HG03159 (cell line): ENCODE data around the gene NAT8L.

ENCODE experiments used
- ATAC-seq: cut with Tn5 transposase; IDR thresholded peaks from one replicate; pipeline ENCODE4 v1.9.1; 2021; ENCODE audit warnings: mild to moderate bottlenecking, moderate library complexity; ENCODE audit not compliant: unreplicated experiment

NAT8L gene

DNA sequence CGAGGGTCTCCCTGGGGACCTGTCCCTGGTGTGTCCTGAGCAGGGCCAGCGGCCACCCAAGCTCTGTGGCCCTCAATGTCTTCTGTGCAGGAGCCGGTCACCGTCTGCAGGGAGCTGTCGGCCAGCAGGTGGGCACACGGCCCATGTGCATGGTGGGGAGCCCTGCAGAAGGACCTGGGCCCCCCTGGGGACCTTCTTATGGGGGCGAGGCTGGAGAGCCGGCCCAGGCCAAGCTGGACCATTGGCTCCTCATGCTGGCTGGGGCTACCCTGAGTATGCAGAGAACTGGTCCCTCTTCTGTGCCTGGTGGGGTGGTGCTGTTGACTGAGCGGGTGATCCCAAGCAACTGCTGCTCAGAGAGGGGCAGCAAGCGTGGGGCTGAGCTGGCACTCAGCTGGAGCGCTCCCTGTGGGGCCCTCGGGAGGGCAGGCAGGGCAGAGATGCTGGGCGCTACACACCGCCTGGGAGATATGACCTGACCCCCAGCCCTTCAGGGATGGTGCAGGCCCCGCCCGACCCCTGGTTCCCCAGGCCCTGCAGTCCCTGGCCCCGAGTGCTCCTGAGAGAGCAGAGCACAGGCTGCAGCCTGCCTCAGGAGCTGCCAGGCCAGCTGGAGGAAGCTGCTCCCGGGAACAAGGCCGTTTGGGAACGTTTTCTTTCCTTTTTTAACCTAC lies 14.8 kb downstream of the NAT8L start:
- ATAC-seq, result no peak

DNA sequence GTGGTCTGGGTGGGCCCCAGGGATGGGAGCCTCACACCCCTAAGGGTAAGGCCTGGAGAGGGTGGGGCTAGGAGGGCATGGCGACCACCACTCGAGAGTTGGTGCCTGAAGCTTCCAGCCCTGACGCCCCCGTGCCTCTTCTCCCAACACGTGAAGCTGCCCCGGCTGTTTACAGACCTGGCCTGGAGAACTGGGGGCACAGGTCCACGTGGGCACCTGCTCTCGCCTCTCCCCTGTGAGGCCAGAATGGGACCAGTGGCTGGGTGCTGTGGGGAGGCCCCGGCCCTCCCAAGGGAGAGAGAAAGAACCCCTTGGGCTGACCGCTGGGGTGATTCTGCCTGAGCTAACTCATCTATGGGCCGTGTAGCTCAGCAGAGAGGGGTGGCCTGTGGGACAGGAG lies 15.5 kb downstream of the NAT8L start:
- no peak for ATAC-seq

DNA sequence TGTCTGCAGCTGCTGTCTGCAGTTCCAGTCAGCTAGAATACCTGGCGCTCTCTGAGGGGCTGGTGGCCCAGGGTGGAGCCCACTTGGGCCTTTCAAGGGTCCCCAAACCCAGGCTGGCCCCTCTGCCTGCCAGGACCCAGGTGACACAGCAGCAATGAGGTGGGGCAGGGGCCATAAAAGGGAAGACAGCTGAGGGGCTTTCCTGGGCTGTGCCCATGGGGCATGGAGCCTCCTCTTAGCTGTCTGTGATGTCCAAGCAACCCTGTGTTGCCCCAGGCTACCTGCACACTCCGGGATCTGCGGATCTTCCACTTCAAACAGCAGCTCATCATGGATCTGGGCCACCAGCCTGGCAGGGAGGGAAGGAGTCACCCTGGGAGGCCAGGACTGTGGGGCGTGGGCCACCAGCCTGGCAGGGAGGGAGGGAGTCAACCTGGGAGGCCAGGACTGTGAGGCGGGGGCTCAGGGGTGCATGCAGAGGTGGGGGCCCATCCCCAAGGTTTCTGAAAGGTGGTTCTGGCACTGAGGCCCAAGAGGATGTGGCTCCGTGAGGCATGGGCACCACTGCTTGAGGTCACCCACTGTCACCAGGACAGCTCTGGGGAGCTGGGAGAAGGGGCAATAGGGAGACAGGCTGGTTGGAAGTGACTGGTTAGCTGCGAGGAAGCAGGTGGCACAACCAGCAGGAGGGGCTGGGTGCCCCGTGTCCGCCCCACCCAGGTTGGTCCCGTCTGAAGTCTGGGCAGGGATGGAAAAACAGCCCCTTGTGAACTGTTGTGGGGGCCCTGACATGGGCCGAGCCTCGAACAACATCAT lies 16.3 kb downstream of the NAT8L start:
- no peak for ATAC-seq

DNA sequence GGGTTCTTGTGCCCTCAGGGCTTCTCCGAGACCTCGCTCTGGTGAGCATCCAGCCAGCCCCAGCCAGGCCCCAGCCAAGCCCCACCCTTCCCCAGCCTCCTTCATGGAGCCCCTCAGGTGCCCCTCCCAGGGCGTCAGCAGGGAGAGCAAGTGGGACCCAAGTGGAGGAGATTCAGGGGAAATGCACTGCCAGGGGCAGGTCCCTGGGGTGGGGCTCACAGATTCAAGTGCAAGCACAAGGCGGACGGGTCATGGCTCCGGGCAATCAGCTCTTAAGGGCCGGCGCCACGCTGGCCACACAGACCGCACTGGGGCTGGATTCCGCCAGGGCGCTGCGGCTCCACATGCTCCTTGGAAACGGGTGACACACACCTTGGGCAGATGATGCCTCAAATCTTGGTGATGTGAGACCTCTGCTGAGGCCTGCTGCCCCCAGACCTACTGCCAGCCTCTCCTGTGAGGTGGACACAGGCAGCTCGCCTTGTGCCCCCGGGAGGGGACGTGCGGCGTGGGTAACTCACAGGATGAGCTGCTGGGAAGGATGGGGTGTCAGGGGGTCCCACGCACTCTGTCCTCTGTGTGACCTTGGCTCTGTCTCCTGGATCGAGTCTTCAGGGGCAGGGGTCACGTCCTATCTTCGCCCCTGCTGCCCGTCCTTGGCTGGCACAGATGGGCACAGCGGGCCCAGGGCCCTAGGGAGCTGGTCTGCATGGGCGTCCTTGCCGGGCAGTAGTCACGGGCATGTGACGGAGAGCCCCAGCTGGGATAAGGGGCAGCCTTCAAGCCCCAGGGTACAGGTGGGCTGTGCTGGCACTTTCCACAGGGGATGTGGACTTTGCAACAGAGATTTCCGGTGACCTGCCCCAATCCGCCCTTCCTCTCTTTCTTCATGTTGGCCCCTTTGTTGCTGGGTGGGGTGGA lies 17.1 kb downstream of the NAT8L start:
- ATAC-seq, result no peak

DNA sequence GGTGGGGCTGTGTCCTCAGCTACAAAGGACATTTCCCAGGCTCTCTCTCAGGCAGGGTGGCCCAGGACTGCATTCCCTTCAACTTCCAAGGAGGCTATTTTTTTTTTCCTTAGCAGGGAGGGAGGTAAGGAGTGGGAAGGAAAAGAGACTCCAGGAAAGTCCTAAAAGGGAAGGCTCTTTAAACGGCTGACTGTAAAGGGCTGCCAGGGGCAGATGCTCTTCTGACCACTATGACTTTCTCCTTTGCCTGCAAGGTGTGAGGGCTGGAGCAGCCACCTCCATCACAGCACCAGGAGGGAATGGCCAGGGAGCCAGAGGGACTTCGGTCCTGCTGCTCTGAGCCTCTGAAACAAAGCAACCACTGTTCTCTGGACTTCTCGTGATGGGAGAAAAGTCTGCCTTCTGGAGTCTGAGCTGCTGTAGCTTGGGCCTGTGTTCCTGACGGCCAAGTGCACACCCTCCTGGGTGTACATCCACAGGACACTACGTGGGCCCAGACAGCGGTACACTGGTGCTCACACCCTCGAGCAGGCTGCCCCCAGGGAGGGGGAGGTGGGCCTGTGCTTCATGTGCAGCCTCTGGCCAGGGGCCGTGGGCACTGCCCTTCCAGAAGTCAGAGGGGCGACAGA lies 17.9 kb downstream of the NAT8L start:
- no peak for ATAC-seq

DNA sequence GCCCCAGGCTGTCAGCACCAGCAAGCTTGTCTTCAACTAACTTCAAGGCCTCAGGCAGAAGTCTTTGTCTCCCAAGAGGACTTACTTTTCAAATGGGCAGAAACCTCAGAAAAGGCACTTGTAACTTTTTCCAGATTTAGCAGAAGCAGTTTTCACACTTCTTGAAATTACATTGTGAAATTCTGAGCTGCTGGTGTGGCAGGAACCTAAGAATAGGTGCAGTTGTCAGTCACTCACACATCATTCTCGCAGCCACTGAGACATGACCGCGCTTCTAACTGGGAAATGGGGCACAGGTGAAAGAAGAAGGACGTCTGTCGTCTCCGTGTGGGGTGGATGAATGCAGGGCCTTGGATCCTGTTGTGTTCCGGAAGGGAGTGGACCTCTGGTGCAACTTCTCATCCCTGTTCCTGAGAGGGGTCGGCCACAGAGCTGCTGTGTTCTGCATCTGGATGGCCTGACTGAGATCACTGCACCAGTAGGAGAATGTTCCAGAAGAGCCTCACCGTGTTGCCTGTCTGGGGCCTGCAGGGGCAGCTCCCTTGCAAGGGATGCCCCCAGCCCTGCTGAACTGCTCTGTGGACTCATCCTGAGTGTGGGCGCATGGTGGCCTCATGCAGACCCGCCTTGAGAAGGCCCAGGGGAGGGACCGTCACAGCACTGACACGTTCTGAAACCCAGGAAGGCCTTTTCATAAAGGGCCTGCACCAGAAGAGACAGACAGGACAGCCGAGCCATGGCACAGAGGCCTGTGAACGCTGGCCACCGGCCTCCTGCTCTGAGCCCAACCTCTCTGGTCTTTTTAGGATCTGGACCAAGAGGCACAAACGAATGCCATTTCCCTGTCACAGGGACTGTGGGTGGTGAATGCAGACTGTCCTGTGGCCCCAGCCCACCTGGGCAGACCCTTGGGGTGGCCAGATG lies 18.7 kb downstream of the NAT8L start:
- ATAC-seq, result no peak

DNA sequence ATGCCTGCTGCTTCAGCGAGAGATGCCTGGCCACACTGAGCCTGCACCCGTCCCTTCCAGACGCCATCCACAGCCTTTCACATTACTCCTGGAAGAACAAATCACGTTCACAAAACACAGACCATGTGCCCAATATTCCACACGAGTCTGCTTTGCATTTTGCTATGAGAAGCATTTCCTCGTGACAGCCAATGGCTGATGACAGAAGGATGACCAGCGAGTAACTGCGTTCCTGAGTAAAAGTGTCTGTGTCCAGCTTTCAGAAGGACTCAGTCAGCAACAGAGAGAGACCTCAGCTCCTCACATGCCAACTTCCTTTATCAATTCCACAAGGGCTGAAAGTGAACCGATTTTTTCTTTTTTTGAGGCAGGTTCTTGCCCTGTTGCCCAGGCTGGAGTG lies 19.5 kb downstream of the NAT8L start:
- no peak for ATAC-seq

DNA sequence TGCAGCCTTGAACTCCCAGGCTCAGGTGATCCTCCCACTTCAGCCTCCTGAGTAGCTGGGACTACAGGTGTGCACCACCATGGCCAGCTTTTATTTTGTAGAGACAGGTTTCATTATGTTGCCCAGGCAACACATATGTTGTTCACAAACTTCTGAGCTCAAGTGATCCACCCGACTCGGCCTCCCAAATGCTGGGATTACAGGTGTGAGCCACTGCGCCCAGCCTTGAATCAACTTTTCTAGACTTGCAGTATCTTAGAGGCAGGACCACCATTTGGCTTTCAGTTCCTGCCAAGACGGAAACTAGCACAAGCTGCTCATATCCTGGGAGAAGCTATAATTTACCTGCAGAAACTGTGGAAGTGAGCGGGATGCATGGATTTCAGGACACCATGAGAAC lies 19.9 kb downstream of the NAT8L start:
- no peak for ATAC-seq

DNA sequence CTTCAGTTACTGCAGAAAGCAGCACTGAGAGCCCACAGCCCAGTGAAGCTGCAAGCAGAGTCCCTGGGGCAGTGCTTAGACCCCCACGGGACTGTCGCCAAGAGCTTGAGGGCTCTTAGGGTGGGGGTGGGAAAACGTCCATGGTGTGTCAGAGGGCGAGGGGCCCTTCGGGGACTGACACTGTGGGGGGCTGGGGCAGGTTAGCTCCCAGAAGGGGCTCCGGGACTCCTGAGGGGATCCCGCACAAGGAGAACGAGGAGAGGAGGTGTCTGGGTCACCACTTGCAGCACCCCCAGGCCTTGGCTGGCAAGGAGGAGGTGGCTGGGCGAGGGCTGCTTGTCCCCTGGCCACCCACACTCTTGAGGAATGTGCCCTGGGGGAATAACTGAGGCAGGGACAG lies 20.8 kb downstream of the NAT8L start:
- ATAC-seq, result no peak

DNA sequence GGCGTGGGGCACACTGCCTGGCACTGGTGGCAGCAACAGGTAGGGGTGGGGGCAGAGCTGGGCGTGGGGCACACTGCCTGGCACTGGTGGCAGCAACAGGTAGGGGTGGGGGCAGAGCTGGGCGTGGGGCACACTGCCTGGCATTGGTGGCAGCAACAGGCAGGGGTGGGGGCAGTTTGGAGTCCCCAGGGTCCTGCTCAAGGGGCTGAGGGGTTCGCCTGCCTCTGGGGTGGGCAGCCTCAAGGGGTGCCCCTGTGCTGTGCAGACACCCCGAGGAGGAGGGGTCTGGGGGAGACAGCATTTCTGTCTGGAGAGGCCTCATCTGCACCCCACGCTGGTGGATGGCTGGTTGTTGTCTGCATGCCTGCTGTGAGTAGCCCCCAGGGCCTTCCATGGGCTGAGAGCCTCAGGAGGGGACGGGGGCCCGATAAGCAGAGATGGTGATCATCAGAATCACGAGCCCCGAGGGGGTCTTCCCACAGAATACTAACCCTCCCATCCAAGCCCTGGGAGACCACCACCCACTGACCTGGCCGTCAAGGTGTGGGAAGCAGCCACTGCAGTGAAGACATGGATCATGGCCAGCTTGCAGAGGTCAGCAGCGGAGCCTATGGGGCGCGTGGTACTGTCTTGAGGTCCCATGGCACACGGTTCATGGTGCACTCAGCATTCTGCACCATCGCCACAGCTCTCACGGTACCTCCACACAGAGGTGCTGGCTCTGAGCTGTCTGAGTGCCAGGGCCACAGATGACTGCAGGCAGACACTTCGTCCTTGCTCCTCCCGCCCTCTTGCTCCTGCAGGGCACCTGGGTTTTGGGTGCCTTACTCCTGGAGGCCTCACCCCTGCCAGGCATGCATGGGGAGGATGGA lies 21.5 kb downstream of the NAT8L start:
- no peak for ATAC-seq

DNA sequence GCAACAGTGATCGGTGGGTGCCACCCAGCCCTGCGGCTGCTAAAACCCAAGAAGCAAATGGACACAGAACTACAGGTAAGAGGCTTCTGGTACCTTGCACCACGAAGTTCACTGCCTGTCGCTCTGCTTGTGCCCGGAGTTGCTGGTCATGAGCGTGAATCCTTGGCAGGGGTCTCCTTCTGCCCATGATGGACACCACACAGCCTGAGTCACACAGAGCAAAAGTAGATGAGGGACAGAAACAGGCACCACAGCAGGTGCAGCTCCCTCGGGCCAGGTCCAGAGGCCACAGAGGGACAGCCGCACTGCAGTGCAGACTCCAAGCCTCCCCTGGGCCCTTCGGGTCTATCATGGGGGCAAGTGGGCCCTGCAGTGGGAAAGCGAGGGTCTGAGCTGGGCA lies 22.4 kb downstream of the NAT8L start:
- ATAC-seq, result no peak

DNA sequence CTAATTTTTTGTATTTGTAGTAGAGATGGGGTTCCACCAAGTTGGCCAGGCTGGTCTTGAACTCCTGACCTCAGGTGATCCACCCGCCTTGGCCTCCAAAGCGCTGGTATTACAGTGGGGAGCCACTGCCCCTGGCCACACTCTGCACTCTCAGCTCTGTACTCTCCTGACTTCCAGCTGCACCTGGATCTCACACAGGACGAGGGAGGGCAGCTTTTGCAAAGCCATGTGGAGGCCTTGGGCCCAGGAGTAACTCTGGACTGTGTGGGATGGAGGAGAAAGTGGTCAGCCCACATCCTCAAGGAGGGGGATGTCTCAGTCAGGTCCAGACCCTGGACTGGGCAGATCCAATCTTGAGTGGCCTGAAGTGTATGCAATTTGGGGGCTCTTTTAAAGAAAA lies 23.0 kb downstream of the NAT8L start:
- no peak for ATAC-seq

DNA sequence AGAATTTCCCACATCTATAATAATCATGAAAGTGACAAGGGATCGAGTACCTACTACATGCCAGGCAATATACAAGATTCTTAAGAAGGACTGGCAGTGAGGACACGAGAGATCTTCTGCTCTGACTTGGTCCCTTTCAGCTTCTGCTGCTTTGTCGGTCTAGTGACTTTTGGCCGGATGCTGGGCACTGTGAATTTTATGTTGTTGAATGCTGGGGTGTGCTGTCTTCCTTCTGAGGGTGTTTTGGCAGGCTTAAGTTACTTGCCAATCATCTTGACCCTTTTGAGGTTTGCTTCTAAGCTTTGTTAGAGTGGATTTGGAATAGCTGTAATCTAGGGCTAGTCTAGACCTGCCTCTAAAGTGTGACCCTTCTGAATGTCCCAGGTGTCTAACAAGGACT lies 23.5 kb downstream of the NAT8L start:
- ATAC-seq, result no peak

DNA sequence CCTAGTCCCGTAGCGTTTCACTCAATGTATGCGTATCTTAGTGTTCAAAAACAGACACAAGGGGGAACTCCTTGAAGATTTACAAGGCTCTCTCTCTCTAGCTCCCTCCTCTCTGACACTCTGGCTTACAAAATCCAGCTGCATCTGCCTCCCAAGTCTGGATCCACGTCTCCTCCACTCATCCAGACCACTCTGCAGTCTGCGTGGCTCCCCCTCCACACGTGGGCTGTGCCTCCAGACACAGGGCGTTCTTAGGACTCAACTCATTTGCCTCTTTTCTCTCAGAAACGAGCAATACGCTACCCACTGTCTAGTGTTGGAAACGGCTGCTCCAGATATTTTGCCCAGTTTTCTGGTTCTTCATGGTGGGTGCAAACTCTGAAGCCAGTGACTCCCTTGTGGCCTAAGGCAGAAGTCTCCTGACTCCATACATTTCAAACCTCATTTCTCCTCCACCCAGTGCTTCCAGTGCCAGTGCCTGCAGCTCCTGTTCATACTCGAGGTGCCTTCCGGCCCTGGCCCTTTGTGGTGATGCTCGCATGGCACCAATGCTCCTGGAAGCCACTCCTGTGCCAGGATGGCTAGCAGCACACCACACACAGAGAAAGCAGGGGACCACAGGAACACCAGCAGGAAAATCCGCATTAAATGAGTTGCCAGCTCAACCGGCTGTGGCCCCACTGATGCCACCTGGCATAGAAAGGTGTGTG lies 24.1 kb downstream of the NAT8L start:
- ATAC-seq, result no peak

DNA sequence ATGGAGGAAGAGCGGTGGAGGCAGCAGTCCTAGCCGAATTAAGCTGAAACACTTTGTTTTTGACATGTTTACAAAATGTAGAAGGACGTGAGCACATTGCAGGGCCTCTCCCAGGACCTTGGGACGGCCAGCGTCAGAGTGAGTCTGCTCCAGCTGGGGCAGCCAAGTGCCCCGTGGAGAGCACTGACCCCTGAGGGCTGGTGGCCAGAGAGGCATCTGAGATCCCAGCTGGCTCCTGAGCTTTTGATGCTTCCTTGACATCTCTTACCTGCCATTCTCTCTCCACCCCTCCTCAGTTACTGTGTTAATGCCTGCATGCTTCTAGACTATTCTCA lies 24.7 kb downstream of the NAT8L start:
- no peak for ATAC-seq

DNA sequence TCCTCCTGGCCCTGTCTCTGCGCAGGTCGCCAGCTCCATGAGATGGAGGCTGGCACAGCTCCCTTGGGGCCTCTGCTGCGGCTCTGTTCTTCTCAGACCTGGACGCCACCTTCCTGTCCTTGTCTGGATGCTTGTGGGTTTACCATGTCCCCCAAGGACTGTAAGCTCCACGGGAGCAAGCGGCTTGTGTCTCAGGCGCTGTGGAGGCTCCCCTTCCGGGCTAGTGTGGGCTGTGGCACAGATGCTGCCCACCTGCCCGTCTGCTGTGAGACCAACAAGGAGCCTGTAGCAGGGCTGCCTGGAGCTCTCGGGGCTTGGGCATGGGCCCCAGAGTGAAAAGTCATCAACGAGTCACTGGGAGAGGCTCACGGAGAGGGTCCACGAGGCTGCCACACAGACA lies 25.2 kb downstream of the NAT8L start:
- no peak for ATAC-seq

DNA sequence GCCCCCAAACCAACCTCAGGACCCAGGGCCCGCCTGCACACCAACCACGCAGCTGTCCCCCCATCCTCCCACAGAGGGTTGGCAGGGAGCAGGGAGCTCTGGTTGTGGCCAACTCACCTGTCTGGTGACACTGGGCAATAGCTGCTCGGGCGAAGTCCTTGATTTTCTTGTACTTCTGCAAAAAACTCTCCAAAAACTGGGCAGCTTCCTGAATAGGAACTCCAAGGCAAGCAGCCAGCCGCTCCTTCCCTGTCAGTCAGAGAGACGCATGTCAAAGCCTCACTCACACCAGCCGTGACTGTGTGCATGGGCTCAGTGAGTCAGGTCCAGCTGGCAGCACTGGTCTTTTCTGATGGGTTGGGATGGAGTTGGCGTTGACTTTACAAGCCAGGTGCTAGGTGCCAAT lies 26.4 kb downstream of the NAT8L start:
- no peak for ATAC-seq

DNA sequence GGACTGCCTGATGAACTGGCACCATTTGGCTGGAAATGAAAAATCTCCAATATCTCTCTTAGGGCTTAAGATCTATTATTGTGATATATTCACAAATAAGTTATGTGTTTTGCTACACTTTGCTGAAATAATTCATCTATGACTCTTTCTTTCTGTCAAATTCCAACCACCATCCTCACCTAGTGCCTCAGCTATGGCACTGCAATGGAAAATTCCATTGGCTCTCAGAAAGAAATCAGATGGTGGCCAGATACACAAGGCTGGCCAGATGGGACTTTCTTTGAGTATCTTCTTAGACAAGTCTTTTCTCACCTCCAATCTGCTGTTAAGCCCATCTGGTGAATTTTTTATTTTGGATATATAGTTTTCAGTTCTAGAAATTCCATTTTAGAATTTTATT lies 28.0 kb downstream of the NAT8L start:
- ATAC-seq, result no peak

DNA sequence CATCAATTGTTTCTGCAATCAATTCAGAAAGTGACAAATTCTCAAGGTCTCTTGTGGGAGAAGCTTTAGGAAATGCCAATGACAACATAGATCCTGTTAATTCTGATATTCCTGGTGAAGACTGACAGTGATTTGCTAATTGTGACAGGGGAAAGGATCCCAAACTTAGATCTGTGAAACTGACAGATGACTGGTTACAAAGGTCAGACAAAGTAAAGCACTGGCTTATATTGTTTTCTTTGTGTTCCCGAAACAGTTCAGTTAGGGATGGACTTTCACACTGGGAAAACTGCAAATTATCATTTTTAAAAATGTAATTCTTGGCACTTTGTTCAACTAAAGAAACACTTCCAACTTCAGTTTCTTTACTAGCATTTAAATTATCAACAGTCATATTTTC lies 30.1 kb downstream of the NAT8L start:
- ATAC-seq, result no peak
